Nephron (organoid): ENCODE data around the gene TPRN.

Experiments
- H3K27ac Mint-ChIP-seq, 3 experiments: 2 replicates each; pipeline ENCODE4 v1.8.0; 2020; ENCODE audit warnings: mixed read lengths in 3 of 3, mild to moderate bottlenecking in 2 of 3, moderate library complexity in 1 of 3
- H3K27me3 Mint-ChIP-seq: 2 replicates; pipeline ENCODE4 v1.8.0; 2021; ENCODE audit warnings: low read depth, mild to moderate bottlenecking, moderate library complexity, mixed read lengths
- H3K36me3 Mint-ChIP-seq: 2 replicates; pipeline ENCODE4 v1.8.0; 2020; ENCODE audit warnings: low read depth, mixed read lengths
- H3K4me1 Mint-ChIP-seq: 2 replicates; pipeline ENCODE4 v1.8.0; 2020; ENCODE audit warnings: mixed read lengths
- H3K4me3 Mint-ChIP-seq, 3 experiments: 2 replicates each; pipeline ENCODE4 v1.8.0; 2020; ENCODE audit warnings: mild to moderate bottlenecking in 3 of 3, mixed read lengths in 3 of 3, moderate library complexity in 2 of 3
- H3K9me3 Mint-ChIP-seq: 2 replicates; pipeline ENCODE4 v1.8.0; 2020; ENCODE audit warnings: mixed read lengths
- TF ChIP-seq, protein P1 (sequence below), 3 experiments: fragments of 200-600 bp; sonication (generic); IDR thresholded peaks; one replicate each; pipeline ENCODE4 v1.5.0; 2021; ENCODE audit warnings: antibody characterized with exemption in 3 of 3; ENCODE audit not compliant: unreplicated experiment in 3 of 3

TPRN gene

GRCh38 chr9:137170486-137171148 lies 29.9 kb downstream of the TPRN start:
- Mint-ChIP-seq H3K4me1 (no peaks in the 10 kb centered on the region), H3K9me3 (no peaks in the 10 kb centered on the region), H3K36me3 (no peaks in the 10 kb centered on the region), H3K27ac (no peak overlapping the region), H3K4me3 (no peak overlapping the region), H3K27me3 (peaks cover 74% of the 10 kb centered on the region)
- TF ChIP-seq, protein P1, sequence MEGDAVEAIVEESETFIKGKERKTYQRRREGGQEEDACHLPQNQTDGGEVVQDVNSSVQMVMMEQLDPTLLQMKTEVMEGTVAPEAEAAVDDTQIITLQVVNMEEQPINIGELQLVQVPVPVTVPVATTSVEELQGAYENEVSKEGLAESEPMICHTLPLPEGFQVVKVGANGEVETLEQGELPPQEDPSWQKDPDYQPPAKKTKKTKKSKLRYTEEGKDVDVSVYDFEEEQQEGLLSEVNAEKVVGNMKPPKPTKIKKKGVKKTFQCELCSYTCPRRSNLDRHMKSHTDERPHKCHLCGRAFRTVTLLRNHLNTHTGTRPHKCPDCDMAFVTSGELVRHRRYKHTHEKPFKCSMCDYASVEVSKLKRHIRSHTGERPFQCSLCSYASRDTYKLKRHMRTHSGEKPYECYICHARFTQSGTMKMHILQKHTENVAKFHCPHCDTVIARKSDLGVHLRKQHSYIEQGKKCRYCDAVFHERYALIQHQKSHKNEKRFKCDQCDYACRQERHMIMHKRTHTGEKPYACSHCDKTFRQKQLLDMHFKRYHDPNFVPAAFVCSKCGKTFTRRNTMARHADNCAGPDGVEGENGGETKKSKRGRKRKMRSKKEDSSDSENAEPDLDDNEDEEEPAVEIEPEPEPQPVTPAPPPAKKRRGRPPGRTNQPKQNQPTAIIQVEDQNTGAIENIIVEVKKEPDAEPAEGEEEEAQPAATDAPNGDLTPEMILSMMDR (IDR thresholded peaks at IDR 0.05; ENCODE audit: unreplicated experiment in 3 of 3): no peak

DNA sequence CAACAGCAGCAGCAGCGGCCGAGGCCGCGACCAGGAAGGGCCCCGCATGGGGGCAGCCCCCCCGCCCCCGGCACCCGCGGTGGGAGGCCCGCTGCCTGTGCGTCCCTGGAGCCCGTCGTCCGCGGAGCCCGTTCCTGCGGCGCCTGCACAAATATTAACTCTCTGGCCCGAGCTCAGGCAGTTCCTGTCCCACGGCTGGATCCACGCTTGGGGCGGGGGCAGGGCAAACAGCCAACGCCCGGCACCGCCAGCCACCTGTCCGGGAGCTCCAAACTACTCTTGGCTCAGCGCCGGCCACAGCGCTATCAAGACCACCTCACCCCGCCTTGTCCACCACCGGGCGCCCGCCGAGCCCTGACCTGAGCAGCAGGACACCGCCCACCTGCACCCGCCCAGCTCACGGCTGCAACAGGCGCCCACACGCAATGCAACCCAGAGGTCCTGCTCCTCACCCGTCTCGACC lies 30.6 kb downstream of the TPRN start, which contains the start of gene LRRC26:
TSS of gene LRRC26 (minus strand) at position 156 of the 463 bp plus-strand sequence. CDS start at position 48, 108 bp downstream.
- H3K27ac Mint-ChIP-seq: no peak within 1 kb of the TSS
- no peaks in the 10 kb centered on the region for H3K36me3 Mint-ChIP-seq
- no peaks in the 10 kb centered on the region for H3K9me3 Mint-ChIP-seq
- no peaks in the 10 kb centered on the region for H3K4me1 Mint-ChIP-seq
- H3K27me3 Mint-ChIP-seq: peaks cover 77% of the 10 kb centered on the region
- H3K4me3 Mint-ChIP-seq: peak within 1 kb of the TSS; percentile 48 to 57 (median 52)
- TF ChIP-seq, protein P1 (IDR thresholded peaks at IDR 0.05; ENCODE audit: unreplicated experiment in 3 of 3): no peak

DNA sequence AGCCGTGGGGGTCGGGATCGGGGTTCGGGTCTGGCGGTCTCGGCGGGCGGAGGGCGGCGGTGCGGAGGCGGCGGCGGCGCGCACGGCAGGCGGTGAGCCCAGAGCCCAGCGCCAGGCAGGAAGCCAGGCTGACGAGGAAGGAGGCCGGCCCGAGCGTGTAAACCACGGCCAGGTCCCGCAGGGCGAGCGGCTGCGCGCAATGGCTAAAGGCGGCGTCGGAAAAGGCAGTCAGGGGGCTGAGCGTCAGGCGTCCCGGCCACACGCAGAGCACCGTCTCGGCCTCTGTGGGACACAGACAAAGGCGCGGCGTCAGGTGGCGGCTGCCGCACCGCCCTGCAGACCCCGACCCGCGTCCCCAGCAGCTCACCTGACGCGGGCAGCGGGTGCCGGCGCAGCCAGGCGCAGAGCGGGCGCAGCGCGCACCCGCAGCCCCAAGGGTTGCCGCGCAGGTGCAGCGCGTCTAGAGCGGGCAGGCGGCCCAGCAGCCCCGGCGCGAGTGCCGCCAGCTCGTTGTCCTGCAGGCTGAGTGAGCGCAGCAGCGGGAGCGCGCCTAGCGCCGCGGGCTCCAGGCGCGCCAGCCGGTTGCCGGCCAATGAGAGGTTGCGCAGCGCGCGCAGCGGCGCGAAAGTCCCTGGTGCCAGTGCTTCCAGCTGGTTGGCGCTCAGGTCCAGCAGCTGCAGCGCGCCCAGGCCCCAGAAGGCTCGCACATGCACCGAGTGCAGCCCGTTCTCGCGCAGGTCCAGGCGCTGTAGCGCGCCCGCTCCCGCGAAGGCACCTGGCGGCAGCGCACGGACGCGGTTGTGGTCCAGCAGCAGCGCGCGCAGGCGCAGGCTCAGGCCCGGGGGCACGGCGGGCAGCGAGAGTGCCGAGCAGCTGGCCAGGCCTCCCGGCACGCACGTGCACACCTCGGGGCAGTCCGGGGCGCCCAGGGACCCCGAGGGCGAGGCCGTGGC lies 31.4 kb downstream of the TPRN start:
- Mint-ChIP-seq H3K9me3 (no peaks in the 10 kb centered on the region), H3K27me3 (peaks cover 84% of the 10 kb centered on the region), H3K4me3 (peak overlapping the region; percentile 48 to 57 (median 52)), H3K27ac (no peak overlapping the region), H3K36me3 (no peaks in the 10 kb centered on the region), H3K4me1 (no peaks in the 10 kb centered on the region)
- TF ChIP-seq, protein P1 (IDR thresholded peaks at IDR 0.05; ENCODE audit: unreplicated experiment in 3 of 3): no peak

DNA sequence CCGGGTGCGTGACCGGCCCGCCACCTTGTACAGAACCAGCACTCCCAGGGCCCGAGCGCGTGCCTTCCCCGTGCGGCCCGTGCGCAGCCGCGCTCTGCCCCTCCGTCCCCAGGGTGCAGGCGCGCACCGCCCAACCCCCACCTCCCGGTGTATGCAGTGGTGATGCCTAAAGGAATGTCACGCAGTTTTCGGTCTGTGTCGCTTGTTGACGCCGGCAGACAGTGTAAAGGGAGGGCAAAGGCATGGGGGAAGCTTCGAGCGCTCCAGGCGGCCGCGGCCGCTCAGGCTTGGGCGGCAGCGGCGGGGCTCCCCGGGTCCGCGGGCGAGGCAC lies 32.0 kb downstream of the TPRN start:
- TF ChIP-seq, protein P1 (IDR thresholded peaks at IDR 0.05; ENCODE audit: unreplicated experiment in 3 of 3): no peak
- Mint-ChIP-seq H3K9me3 (no peaks in the 10 kb centered on the region), H3K27ac (no peak overlapping the region), H3K36me3 (no peaks in the 10 kb centered on the region), H3K4me3 (peak overlapping the region in 1 of 3 experiments; percentile 47), H3K27me3 (peaks cover 87% of the 10 kb centered on the region), H3K4me1 (no peaks in the 10 kb centered on the region)

DNA sequence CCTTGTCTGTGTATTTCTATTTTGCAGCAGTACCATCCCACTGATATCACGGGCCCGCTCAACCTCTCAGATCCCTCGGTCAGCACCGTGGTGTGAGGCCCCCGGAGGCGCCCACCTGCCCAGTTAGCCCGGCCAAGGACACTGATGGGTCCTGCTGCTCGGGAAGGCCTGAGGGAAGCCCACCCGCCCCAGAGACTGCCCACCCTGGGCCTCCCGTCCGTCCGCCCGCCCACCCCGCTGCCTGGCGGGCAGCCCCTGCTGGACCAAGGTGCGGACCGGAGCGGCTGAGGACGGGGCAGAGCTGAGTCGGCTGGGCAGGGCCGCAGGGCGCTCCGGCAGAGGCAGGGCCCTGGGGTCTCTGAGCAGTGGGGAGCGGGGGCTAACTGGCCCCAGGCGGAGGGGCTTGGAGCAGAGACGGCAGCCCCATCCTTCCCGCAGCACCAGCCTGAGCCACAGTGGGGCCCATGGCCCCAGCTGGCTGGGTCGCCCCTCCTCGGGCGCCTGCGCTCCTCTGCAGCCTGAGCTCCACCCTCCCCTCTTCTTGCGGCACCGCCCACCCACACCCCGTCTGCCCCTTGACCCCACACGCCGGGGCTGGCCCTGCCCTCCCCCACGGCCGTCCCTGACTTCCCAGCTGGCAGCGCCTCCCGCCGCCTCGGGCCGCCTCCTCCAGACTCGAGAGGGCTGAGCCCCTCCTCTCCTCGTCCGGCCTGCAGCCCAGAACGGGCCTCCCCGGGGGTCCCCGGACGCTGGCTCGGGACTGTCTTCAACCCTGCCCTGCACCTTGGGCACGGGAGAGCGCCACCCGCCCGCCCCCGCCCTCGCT lies 32.6 kb downstream of the TPRN start:
- Mint-ChIP-seq H3K4me3 (peak overlapping the region in 2 of 3 experiments; percentile 54 to 61), H3K4me1 (no peaks in the 10 kb centered on the region), H3K36me3 (no peaks in the 10 kb centered on the region), H3K9me3 (no peaks in the 10 kb centered on the region), H3K27me3 (peaks cover 87% of the 10 kb centered on the region), H3K27ac (no peak overlapping the region)
- TF ChIP-seq, protein P1 (IDR thresholded peaks at IDR 0.05; ENCODE audit: unreplicated experiment in 3 of 3): no peak
